WTC11 (cell line): Measurements from ENCODE around the gene PPDPF. TPM values are rescaled to one million over a fixed set of nuclear protein-coding genes. Genes with fewer than 3 reads are reported as not detected.
"Not testable (repeated sequence)": the region's sequence is repeated elsewhere in the genome, so short reads cannot be mapped to it uniquely, and the experiment has no call there.

Experiments used
- ATAC-seq: fragments of 200-7000 bp; cut with Tn5 transposase; 2 replicates; pipeline ENCODE4 v1.10.0; 2021; ENCODE audit warnings: mild to moderate bottlenecking, moderate library complexity
- CTCF ChIA-PET: fragments of 300-600 bp; sonication (Branson Sonifier 250); formaldehyde crosslinking; loops from one replicate; lab custom pipeline; 2021; ENCODE audit warnings: antibody characterized with exemption; lab: Charles Lee
- POLR2A ChIA-PET: fragments of 350-600 bp; sonication (Branson Sonifier 250); formaldehyde crosslinking; loops from one replicate; lab custom pipeline; 2021; ENCODE audit warnings: antibody characterized with exemption; lab: Charles Lee
- DNase-seq: peaks from one replicate; pipeline ENCODE4 v3.0.0; 2021; ENCODE audit warnings: low spot score
- H3K27ac Mint-ChIP-seq: 2 replicates; pipeline ENCODE4 v1.8.0; 2021; ENCODE audit warnings: mixed read lengths
- H3K27me3 Mint-ChIP-seq: 2 replicates; pipeline ENCODE4 v1.8.0; 2021; ENCODE audit warnings: low read depth, mild to moderate bottlenecking, moderate library complexity, mixed read lengths
- H3K36me3 Mint-ChIP-seq: 2 replicates; pipeline ENCODE4 v1.8.0; 2021; ENCODE audit warnings: mixed read lengths
- H3K4me1 Mint-ChIP-seq: 2 replicates; pipeline ENCODE4 v1.8.0; 2022; ENCODE audit warnings: mixed read lengths
- H3K4me3 Mint-ChIP-seq: 2 replicates; pipeline ENCODE4 v1.8.0; 2021; ENCODE audit warnings: mild to moderate bottlenecking, moderate library complexity, mixed read lengths
- H3K9me3 Mint-ChIP-seq: 2 replicates; pipeline ENCODE4 v1.8.0; 2021; ENCODE audit warnings: mixed read lengths
- AFF4 ChIP-seq: sonication (generic); formaldehyde crosslinking; IDR thresholded peaks from 2 replicates; pipeline ENCODE4 v1.8.1; 2023; ENCODE audit warnings: mild to moderate bottlenecking, missing genetic modification reagents, borderline replicate concordance
- CDX4 ChIP-seq: fragments of 250-450 bp; sonication (Bioruptor Pico); IDR thresholded peaks from 2 replicates; pipeline ENCODE4 v1.9.0; 2021; ENCODE audit warnings: moderate library complexity, mild to moderate bottlenecking, inconsistent platforms, borderline replicate concordance
- FOXP1 ChIP-seq: sonication (generic); formaldehyde crosslinking; IDR thresholded peaks from 2 replicates; pipeline ENCODE4 v1.8.0; 2022; ENCODE audit warnings: missing genetic modification reagents, mild to moderate bottlenecking, moderate library complexity, borderline replicate concordance
- FOXP4 ChIP-seq: sonication (generic); formaldehyde crosslinking; IDR thresholded peaks from 2 replicates; pipeline ENCODE4 v1.8.0; 2022; ENCODE audit warnings: mild to moderate bottlenecking, missing genetic modification reagents
- GABPB1 ChIP-seq: sonication (generic); formaldehyde crosslinking; IDR thresholded peaks from 2 replicates; pipeline ENCODE4 v1.8.1; 2023; ENCODE audit warnings: mild to moderate bottlenecking, missing genetic modification reagents
- GRHL2 ChIP-seq: fragments of 250-450 bp; sonication (Bioruptor Pico); IDR thresholded peaks from 2 replicates; pipeline ENCODE4 v1.8.0; 2022; ENCODE audit warnings: mild to moderate bottlenecking, moderate library complexity; ENCODE audit not compliant: insufficient replicate concordance, severe bottlenecking
- NR1H2 ChIP-seq: sonication (generic); formaldehyde crosslinking; IDR thresholded peaks from 2 replicates; pipeline ENCODE4 v1.9.0; 2021; ENCODE audit warnings: mild to moderate bottlenecking, moderate library complexity, missing genetic modification reagents
- NR2C2 ChIP-seq: sonication (generic); formaldehyde crosslinking; IDR thresholded peaks from 2 replicates; pipeline ENCODE4 v1.8.0; 2022; ENCODE audit warnings: mild to moderate bottlenecking, missing genetic modification reagents
- PREB ChIP-seq: sonication (generic); formaldehyde crosslinking; IDR thresholded peaks from 2 replicates; pipeline ENCODE4 v1.8.1; 2022; ENCODE audit warnings: mild to moderate bottlenecking, missing genetic modification reagents, moderate library complexity, borderline replicate concordance
- TP53 ChIP-seq: sonication (generic); formaldehyde crosslinking; IDR thresholded peaks from 2 replicates; pipeline ENCODE4 v1.8.1; 2023; ENCODE audit warnings: mild to moderate bottlenecking, missing genetic modification reagents
- USF1 ChIP-seq: sonication (generic); formaldehyde crosslinking; IDR thresholded peaks from 2 replicates; pipeline ENCODE4 v1.8.0; 2022; ENCODE audit warnings: mild to moderate bottlenecking, missing genetic modification reagents
- USF2 ChIP-seq: sonication (generic); formaldehyde crosslinking; IDR thresholded peaks from 2 replicates; pipeline ENCODE4 v1.8.1; 2023; ENCODE audit warnings: mild to moderate bottlenecking, missing genetic modification reagents, moderate library complexity
- ZMAT4 ChIP-seq: fragments of 250-450 bp; sonication (Bioruptor Pico); IDR thresholded peaks from 2 replicates; pipeline ENCODE4 v1.9.0; 2021; ENCODE audit warnings: mild to moderate bottlenecking
- ZNF512 ChIP-seq: sonication (generic); formaldehyde crosslinking; IDR thresholded peaks from 2 replicates; pipeline ENCODE4 v1.8.1; 2022; ENCODE audit warnings: missing genetic modification reagents, borderline replicate concordance
- total RNA-seq: library from RNA; stranded (reverse); gene quantifications from 3 replicates; pipeline ENCODE4 v1.2.3, GENCODE V29; 2021

Gene PPDPF
- total RNA-seq, 1 experiment from 2014 or later = 170 TPM

GRCh38 chr20:63559485-63560332 is 39.1 kb downstream of the PPDPF start:
- H3K27me3 Mint-ChIP-seq, H3K4me1 Mint-ChIP-seq, H3K9me3 Mint-ChIP-seq, ATAC-seq, H3K36me3 Mint-ChIP-seq, H3K4me3 Mint-ChIP-seq, H3K27ac Mint-ChIP-seq, POLR2A ChIA-PET: not testable (repeated sequence)
- peak; percentile 59 for DNase-seq
- TF ChIP-seq USF2 (peak; percentile 43), USF1 (CRISPR knock-in tag) (peak; percentile 52; the same call in 1 of the 2 replicates)
- CTCF ChIA-PET = interaction anchor here (0.6 kb wide), 1 partner anchor 718 kb away, joined by 3 read pairs; no protein-coding TSS in a partner anchor

GRCh38 chr20:63560333-63560805 is 39.8 kb downstream of the PPDPF start:
- H3K4me1 Mint-ChIP-seq = peaks cover 3% of the 10 kb centered on the region; the same call in 1 of the 2 replicates
- no peak for DNase-seq
- no peaks in the 10 kb centered on the region for H3K9me3 Mint-ChIP-seq
- ATAC-seq = no peak
- H3K27ac Mint-ChIP-seq = peak overlapping the region; percentile 49; the same call in 1 of the 2 replicates
- TF ChIP-seq ZNF512 (no peak), PREB (CRISPR knock-in tag) (no peak), GABPB1 (CRISPR knock-in tag) (no peak), CDX4 (no peak), NR2C2 (CRISPR knock-in tag) (no peak), FOXP4 (no peak), TP53 (CRISPR knock-in tag) (no peak), ZMAT4 (CRISPR knock-in tag) (no peak), FOXP1 (CRISPR knock-in tag) (no peak), NR1H2 (CRISPR knock-in tag) (no peak), GRHL2 (CRISPR knock-in tag) (no peak), AFF4 (CRISPR knock-in tag) (no peak), USF1 (CRISPR knock-in tag) (no peak)
- no peak overlapping the region for H3K4me3 Mint-ChIP-seq
- no peaks in the 10 kb centered on the region for H3K27me3 Mint-ChIP-seq
- peaks cover 3% of the 10 kb centered on the region for H3K36me3 Mint-ChIP-seq
- ChIA-PET POLR2A (no interaction called here), CTCF (no interaction called here)
